Retinal pigment epithelial cell (primary cell): ENCODE measurements around the gene VGF.
"Not testable (repeated sequence)": the region's sequence is repeated elsewhere in the genome, so short reads cannot be mapped to it uniquely, and the experiment has no call there.

Experiments
- DNase-seq: peaks from one replicate; pipeline ENCODE4 v3.0.0-alpha.2; 2010; ENCODE audit warnings: low read depth
- H3K4me3 ChIP-seq: 2 replicates; pipeline ENCODE4 v1.5.1; 2011; ENCODE audit warnings: mild to moderate bottlenecking, low read length, control low read depth, moderate library complexity
- TF ChIP-seq, protein P1 (sequence below): conservative IDR thresholded peaks from 2 replicates; pipeline ENCODE4 v1.5.1; 2011; ENCODE audit warnings: low read depth, low read length, control low read depth, inconsistent platforms

Gene VGF

DNA sequence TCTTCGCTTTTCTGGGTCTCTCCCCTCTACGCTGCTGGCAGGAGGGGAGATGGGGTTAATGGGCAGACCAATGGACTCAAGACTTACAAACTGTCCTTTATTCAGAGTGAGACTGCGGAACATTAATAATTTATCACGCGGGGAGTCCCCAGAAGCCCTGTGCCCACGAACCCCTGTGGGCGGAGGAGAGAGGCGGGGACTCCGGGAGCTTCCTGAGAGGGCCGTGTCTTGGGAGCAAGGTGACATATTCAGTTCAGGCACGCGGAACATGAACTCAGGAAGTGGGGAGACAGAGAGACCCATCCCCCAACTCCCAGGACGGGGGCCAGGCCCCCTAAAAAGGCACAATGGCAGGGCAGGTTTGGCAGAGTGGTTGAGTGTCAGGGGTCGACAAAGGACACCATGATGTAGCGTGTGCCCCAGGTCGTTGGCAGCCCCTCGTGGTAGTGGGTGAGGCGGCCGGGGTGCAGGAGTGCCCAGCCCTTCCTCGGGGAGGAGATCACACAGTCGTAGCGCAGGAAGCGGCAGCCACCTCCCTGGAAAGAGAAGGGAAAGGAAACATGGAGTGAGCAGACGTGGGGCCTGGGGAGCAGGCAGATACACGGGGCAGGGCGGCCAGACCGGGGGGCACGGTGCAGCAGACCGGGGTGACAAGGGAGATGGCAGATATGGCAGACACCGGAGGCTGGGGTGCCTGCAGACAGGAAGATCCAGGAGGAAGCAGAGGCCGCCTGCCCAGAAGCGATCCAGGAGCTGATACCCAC is 40.7 kb upstream of the VGF start:
- TF ChIP-seq, protein P1, sequence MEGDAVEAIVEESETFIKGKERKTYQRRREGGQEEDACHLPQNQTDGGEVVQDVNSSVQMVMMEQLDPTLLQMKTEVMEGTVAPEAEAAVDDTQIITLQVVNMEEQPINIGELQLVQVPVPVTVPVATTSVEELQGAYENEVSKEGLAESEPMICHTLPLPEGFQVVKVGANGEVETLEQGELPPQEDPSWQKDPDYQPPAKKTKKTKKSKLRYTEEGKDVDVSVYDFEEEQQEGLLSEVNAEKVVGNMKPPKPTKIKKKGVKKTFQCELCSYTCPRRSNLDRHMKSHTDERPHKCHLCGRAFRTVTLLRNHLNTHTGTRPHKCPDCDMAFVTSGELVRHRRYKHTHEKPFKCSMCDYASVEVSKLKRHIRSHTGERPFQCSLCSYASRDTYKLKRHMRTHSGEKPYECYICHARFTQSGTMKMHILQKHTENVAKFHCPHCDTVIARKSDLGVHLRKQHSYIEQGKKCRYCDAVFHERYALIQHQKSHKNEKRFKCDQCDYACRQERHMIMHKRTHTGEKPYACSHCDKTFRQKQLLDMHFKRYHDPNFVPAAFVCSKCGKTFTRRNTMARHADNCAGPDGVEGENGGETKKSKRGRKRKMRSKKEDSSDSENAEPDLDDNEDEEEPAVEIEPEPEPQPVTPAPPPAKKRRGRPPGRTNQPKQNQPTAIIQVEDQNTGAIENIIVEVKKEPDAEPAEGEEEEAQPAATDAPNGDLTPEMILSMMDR = no peak
- no peak overlapping the region for H3K4me3 ChIP-seq
- DNase-seq = no peak

DNA sequence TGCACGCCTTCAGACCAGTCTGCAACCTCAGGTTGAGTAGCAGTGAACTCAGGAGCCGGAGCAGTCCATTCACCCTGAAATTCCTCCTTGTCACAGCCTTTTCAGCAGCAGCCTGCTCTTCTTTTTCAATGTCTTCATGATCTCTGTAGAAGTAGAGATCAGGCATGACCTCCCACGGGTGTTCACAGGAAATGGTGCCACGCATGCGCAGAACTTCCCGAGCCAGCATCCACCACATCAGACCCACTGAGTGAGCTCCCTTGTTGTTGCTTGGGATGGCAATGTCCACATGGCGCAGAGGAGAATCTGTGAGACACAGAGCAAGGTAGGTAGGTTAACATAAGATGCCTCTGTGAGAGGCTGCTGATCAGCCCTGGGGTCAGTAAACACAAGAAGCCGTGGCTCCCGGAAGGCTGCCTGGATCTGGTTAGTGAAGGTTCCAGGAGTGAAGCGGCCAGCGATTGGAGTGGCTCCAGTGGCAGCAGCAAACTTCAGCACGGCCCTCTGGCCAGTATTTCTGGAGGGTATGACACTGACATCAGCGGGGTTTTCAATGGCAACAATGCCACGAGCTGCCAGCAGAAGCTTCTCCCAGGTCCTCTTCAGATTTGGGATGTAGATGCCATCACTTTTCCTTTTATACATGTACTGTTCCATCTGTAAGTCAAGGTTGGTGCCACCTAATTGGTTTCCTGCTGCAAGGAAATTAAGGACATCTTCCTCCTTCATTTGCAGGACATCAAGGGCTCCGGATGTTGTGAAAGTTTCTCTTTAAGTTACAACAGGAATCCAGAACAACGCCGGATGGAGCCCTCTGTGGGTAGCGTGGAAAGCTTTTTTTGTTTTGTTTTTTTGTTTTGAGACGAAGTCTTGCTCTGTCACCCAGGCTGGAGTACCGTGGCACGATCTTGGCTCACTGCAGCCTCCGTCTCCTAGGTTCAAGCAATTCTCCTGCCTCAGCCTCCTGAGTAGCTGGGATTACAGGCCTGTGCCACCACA is 38.7 kb upstream of the VGF start:
- H3K4me3 ChIP-seq, DNase-seq: not testable (repeated sequence)

DNA sequence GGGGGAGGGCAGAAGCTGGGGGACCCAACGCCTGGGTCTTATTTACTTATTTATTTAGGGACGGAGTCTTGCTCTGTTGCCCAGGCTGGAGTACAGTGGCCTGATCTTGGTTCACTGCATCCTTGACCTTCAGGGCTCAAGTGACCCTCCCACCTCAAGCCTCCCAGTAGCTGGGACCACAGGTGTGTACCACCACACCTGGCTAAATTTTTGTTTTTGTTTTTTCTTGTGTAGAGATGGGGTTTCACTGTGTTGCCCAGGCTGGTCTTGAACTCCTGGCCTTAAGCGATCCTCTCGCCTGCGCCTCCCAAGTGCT is 37.2 kb upstream of the VGF start:
- H3K4me3 ChIP-seq = no peak overlapping the region
- TF ChIP-seq, protein P1 = no peak
- no peak for DNase-seq

DNA sequence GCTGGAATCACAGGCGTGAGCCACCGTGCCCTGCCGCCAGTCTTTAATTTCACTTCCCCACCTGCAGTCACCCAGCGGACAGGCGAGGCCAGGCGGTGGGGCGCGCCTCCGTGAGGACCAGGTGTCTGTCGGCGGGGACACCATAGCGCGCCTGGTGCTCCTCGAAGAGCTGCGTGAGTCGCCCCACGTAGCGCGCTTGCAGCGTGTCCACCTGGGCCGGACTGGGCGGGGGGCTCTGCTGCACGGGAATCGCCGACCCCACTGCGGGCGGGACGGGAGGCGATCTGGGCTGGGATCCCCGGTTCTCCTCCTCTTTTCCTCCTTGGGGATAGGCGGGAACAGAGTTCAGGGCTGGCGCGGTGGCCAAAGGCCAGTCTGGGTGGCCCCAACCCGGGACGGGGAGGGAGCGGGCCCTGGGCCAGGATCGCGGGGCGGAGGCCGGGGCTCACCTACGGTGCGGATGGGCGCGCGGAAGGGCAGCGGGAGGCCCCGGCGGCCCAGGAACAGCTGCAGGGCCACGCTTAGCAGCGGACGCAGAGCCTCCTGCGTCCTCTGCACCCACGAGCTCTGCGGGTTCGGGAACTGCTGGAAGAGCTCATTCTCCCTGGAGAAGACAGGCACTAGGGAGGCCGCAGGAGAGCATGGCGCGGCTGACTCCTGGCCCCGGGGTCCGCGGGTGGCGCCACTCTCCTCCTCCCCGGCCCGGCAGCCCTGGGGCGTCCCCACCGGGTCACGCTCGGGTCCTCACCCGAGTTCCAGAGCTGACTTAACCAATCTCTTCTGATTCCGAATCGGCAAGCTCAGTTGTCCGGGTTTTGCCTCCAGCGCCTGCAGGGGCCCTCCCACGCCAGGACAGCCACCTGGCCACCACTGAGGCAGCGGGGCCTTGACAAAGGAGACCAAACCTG is 36.6 kb upstream of the VGF start:
- DNase-seq = no peak
- TF ChIP-seq, protein P1 = no peak
- no peak overlapping the region for H3K4me3 ChIP-seq

DNA sequence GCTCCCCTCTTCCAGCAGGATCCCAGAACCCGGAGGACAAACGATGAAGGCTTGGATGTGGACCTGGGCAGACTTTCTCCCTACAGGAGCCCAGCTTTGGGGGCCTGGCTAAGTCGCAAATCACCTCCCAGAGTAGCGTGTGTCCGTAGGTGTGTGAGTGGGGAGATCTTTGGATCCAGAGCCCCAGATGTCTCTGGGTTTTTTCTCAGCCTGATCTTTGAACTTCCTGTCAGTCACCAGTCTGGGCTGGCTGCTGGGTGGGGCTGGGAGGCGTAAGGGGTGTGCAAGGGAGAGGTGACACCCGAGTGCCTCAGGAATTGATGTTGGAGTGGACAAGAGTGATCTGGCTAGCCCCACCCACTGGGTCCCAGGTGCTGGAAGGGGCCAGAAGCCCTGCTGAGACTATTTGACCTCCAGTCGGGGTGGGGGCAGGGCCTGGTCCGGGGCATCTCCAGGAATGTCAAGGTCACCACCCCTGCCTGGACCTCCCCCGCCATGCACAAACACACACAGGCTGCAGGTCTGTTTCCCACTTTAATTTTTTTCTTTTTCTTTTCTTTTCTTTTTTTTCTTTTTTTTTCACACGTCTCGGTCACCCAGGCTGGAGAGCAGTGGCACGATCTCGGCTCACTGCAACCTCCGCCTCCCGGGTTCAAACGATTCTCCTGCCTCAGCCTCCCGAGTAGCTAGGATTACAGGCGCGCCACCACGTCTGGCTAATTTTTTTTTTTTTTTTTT is 35.7 kb upstream of the VGF start, which contains the start of gene MOGAT3:
Gene MOGAT3, minus strand, starts transcription at position 175 of the 738 bp plus-strand sequence. CDS start 182 bp downstream, outside the sequence.
- TF ChIP-seq, protein P1 = no peak
- DNase-seq = no peak
- no peak within 1 kb of the TSS for H3K4me3 ChIP-seq

DNA sequence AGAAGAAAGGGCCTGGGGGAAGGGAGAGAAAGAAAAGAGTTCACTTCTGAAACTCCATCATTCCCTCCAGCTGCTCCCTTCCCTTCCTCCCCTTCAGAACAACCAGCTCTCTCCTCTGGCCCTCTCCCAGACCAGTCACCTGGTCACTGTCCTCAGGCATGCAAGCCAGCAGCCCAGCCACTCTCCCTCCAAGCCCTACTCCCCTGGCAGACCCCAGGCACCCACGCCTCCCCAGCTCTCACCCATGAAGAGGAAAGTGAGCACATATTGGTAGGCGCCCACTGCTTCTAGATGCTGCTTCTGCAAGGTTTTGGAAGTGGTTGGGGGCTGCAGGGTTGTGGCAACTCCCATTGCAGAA is 35.1 kb upstream of the VGF start:
- TF ChIP-seq, protein P1 = no peak
- no peak overlapping the region for H3K4me3 ChIP-seq
- DNase-seq = no peak

DNA sequence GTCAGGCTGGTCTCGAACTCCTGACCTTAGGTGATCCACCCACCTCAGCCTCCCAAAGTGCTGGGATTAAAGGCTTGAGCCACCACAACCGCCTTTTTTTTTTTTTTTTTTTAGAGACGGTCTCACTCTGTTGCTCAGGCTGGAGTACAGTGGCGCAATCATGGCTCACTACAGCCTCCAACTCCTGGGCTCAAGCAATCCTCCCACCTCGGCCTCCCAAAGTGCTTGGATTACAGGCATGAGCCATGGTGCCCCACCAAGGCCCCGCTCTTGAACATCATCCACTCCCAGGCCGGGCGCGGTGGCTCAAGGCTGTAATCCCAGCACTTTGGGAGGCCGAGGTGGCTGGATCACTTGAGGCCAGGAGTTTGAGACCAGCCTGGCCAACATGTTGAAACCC is 34.2 kb upstream of the VGF start:
- DNase-seq, H3K4me3 ChIP-seq: not testable (repeated sequence)
